Neural cell (in vitro differentiated cells): ENCODE measurements around the gene SAA2. TPM values are rescaled to one million over a fixed set of nuclear protein-coding genes. Genes with fewer than 3 reads are reported as not detected.

Experiments used
- H2AFZ ChIP-seq: fragments of 200-600, 300-800 bp; sonication (generic), shearing (Covaris generic); 2 replicates; pipeline ENCODE4 v1.6.0; 2014; ENCODE audit warnings: low read depth, mild to moderate bottlenecking, antibody characterized with exemption, low read length, moderate library complexity
- H3F3A ChIP-seq: fragments of 200-600 bp; shearing (Covaris generic); 2 replicates; pipeline ENCODE4 v1.6.1; 2016; ENCODE audit warnings: mild to moderate bottlenecking, moderate library complexity, mixed read lengths, antibody characterized with exemption, low read length; ENCODE audit not compliant: insufficient read depth, poor library complexity, severe bottlenecking
- H3K27ac ChIP-seq: fragments of 200-600, 300-800 bp; sonication (generic), shearing (Covaris generic); 2 replicates; pipeline ENCODE4 v1.5.1; 2014; ENCODE audit warnings: mild to moderate bottlenecking, low read length, moderate library complexity
- H3K27me3 ChIP-seq: fragments of 300-800, 200-600 bp; sonication (generic), shearing (Covaris generic); 2 replicates; pipeline ENCODE4 v1.6.0; 2014; ENCODE audit warnings: mild to moderate bottlenecking, low read depth, low read length, moderate library complexity; ENCODE audit not compliant: insufficient read depth
- H3K36me3 ChIP-seq: fragments of 300-800, 200-600 bp; sonication (generic), shearing (Covaris generic); 2 replicates; pipeline ENCODE4 v1.5.1; 2014; ENCODE audit warnings: mild to moderate bottlenecking, antibody characterized with exemption, low read length, moderate library complexity; ENCODE audit not compliant: insufficient read depth
- H3K4me2 ChIP-seq: fragments of 300-800, 200-600 bp; sonication (generic), shearing (Covaris generic); 2 replicates; pipeline ENCODE4 v1.6.0; 2014; ENCODE audit warnings: mild to moderate bottlenecking, low read length
- H3K4me3 ChIP-seq: fragments of 300-800, 200-600 bp; sonication (generic), shearing (Covaris generic); 2 replicates; pipeline ENCODE4 v1.5.1; 2014; ENCODE audit warnings: mild to moderate bottlenecking, low read length, moderate library complexity
- H3K79me2 ChIP-seq: fragments of 200-600 bp; shearing (Covaris generic); replicated peaks from 2 replicates; pipeline ENCODE4 v1.6.0; 2014; ENCODE audit warnings: mild to moderate bottlenecking, low read length, moderate library complexity; ENCODE audit not compliant: insufficient read depth
- H3K9ac ChIP-seq: fragments of 300-800, 200-600 bp; sonication (generic), shearing (Covaris generic); 2 replicates; pipeline ENCODE4 v1.6.1; 2016; ENCODE audit warnings: mild to moderate bottlenecking, low read length, mixed read lengths
- H3K9me2 ChIP-seq: fragments of 200-600 bp; shearing (Covaris generic); 2 replicates; pipeline ENCODE4 v1.6.1; 2016; ENCODE audit warnings: mild to moderate bottlenecking, low read length, mixed read lengths; ENCODE audit not compliant: insufficient read depth
- H3K9me3 ChIP-seq: fragments of 200-600, 300-800 bp; sonication (generic), shearing (Covaris generic); 2 replicates; pipeline ENCODE4 v1.6.1; 2016; ENCODE audit warnings: mild to moderate bottlenecking, mixed run types, low read length, moderate library complexity, mixed read lengths
- H4K20me1 ChIP-seq: fragments of 200-600 bp; shearing (Covaris generic); 2 replicates; pipeline ENCODE4 v1.6.1; 2016; ENCODE audit warnings: mild to moderate bottlenecking, mixed run types; ENCODE audit not compliant: insufficient read depth
- EP300 ChIP-seq: fragments of 450-650 bp; conservative IDR thresholded peaks from 2 replicates; pipeline ENCODE4 v1.6.1; 2014; ENCODE audit warnings: antibody characterized with exemption, mild to moderate bottlenecking, moderate library complexity; ENCODE audit not compliant: poor library complexity, severe bottlenecking
- EZH2 ChIP-seq: fragments of 200-600, 300-800 bp; shearing (Covaris generic), sonication (generic); IDR thresholded peaks from 2 replicates; pipeline ENCODE4 v1.6.1; 2014; ENCODE audit warnings: antibody characterized with exemption, low read length, borderline replicate concordance, mild to moderate bottlenecking; ENCODE audit not compliant: insufficient read depth, poor library complexity, severe bottlenecking
- MXI1 ChIP-seq: fragments of 450-650 bp; conservative IDR thresholded peaks from 2 replicates; pipeline ENCODE4 v1.6.1; 2014; ENCODE audit warnings: antibody characterized with exemption, mild to moderate bottlenecking; ENCODE audit not compliant: poor library complexity, severe bottlenecking
- POLR2AphosphoS5 ChIP-seq: IDR thresholded peaks from 2 replicates; pipeline ENCODE4 v1.6.1; 2012
- RAD21 ChIP-seq: fragments of 450-650 bp; conservative IDR thresholded peaks from 2 replicates; pipeline ENCODE4 v1.6.1; 2014; ENCODE audit warnings: antibody characterized with exemption, mild to moderate bottlenecking, moderate library complexity
- SMC3 ChIP-seq: fragments of 450-650 bp; conservative IDR thresholded peaks from 2 replicates; pipeline ENCODE4 v1.6.1; 2014; ENCODE audit warnings: antibody characterized with exemption, mild to moderate bottlenecking, moderate library complexity; ENCODE audit not compliant: poor library complexity
- TAF1 ChIP-seq: IDR thresholded peaks from 2 replicates; pipeline ENCODE4 v1.6.1; 2012; ENCODE audit warnings: low read depth
- polyA plus RNA-seq: library from polyadenylated mRNA; depleted of rRNA; stranded (reverse); fragments of >200 nt; gene quantifications from 2 replicates; pipeline ENCODE4 v1.2.3, GENCODE V29; 2014
- TF ChIP-seq, protein P1 (sequence below): IDR thresholded peaks from 2 replicates; pipeline ENCODE4 v1.6.1; 2012; ENCODE audit warnings: borderline replicate concordance
- TF ChIP-seq, protein P2 (sequence below): fragments of 450-650 bp; IDR thresholded peaks from 2 replicates; pipeline ENCODE4 v1.5.1; 2014; ENCODE audit warnings: antibody characterized with exemption, mild to moderate bottlenecking, moderate library complexity; ENCODE audit not compliant: poor library complexity, severe bottlenecking

The SAA2 gene
- polyA plus RNA-seq, 1 donor from 2014 or later, result not detected

DNA sequence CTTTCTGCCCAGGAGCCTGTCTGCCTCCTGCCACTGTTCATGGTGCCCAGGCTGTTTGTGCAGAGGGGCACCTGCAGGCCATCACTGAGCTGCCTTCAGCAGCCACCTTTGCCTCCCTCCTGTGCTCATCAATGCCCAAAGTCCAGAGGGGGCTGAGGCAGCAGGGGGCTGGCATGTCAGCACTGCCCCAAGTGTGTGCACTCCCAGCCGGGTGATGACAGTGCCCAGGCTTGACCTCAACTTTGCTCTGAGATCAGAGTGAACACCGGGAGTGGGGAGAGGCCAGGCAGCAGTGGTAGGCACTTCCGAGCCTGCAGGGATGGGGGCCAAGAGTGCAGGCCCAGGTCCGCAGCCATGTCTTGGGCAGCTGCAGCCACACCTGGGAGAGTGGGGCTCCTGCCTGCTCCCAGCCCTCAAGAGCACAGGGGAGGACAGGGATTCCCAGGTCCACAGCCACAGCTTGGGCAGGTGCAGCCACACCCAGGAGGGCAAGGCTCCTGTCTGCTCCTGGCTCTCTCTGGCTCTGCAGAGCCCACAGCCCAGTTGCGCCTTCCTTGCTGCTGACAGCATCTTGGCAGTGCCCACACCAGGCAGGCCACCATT lies 27.1 kb downstream of the SAA2 start:
- no peaks in the 10 kb centered on the region for H3K9me3 ChIP-seq
- H3K27ac ChIP-seq, result no peak overlapping the region
- TF ChIP-seq SMC3, result no peak
- no peak for TF ChIP-seq EP300
- TF ChIP-seq EZH2, result no peak
- no peak for TF ChIP-seq RAD21
- no peak for TF ChIP-seq POLR2AphosphoS5
- TF ChIP-seq, protein P1, sequence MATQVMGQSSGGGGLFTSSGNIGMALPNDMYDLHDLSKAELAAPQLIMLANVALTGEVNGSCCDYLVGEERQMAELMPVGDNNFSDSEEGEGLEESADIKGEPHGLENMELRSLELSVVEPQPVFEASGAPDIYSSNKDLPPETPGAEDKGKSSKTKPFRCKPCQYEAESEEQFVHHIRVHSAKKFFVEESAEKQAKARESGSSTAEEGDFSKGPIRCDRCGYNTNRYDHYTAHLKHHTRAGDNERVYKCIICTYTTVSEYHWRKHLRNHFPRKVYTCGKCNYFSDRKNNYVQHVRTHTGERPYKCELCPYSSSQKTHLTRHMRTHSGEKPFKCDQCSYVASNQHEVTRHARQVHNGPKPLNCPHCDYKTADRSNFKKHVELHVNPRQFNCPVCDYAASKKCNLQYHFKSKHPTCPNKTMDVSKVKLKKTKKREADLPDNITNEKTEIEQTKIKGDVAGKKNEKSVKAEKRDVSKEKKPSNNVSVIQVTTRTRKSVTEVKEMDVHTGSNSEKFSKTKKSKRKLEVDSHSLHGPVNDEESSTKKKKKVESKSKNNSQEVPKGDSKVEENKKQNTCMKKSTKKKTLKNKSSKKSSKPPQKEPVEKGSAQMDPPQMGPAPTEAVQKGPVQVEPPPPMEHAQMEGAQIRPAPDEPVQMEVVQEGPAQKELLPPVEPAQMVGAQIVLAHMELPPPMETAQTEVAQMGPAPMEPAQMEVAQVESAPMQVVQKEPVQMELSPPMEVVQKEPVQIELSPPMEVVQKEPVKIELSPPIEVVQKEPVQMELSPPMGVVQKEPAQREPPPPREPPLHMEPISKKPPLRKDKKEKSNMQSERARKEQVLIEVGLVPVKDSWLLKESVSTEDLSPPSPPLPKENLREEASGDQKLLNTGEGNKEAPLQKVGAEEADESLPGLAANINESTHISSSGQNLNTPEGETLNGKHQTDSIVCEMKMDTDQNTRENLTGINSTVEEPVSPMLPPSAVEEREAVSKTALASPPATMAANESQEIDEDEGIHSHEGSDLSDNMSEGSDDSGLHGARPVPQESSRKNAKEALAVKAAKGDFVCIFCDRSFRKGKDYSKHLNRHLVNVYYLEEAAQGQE, result no peak
- no peak for TF ChIP-seq MXI1
- TF ChIP-seq, protein P2, sequence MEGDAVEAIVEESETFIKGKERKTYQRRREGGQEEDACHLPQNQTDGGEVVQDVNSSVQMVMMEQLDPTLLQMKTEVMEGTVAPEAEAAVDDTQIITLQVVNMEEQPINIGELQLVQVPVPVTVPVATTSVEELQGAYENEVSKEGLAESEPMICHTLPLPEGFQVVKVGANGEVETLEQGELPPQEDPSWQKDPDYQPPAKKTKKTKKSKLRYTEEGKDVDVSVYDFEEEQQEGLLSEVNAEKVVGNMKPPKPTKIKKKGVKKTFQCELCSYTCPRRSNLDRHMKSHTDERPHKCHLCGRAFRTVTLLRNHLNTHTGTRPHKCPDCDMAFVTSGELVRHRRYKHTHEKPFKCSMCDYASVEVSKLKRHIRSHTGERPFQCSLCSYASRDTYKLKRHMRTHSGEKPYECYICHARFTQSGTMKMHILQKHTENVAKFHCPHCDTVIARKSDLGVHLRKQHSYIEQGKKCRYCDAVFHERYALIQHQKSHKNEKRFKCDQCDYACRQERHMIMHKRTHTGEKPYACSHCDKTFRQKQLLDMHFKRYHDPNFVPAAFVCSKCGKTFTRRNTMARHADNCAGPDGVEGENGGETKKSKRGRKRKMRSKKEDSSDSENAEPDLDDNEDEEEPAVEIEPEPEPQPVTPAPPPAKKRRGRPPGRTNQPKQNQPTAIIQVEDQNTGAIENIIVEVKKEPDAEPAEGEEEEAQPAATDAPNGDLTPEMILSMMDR, result no peak
- TF ChIP-seq TAF1, result no peak
- H4K20me1 ChIP-seq, result no peaks in the 10 kb centered on the region
- no peak overlapping the region for H3K4me3 ChIP-seq
- no peak overlapping the region for H2AFZ ChIP-seq
- no peak overlapping the region for H3K4me2 ChIP-seq
- H3K9ac ChIP-seq, result no peak overlapping the region
- H3K36me3 ChIP-seq, result no peaks in the 10 kb centered on the region
- H3F3A ChIP-seq, result no peaks in the 10 kb centered on the region
- no peaks in the 10 kb centered on the region for H3K9me2 ChIP-seq
- no peaks in the 10 kb centered on the region for H3K79me2 ChIP-seq
- no peaks in the 10 kb centered on the region for H3K27me3 ChIP-seq

GRCh38 chr11:18209058-18209457 lies 39.4 kb downstream of the SAA2 start:
- no peak overlapping the region for H3K9ac ChIP-seq
- H3K9me3 ChIP-seq, result no peaks in the 10 kb centered on the region
- TF ChIP-seq TAF1 (no peak), SMC3 (no peak), POLR2AphosphoS5 (no peak), RAD21 (no peak), MXI1 (no peak), EP300 (no peak), EZH2 (no peak)
- TF ChIP-seq, protein P2, result no peak
- TF ChIP-seq, protein P1, result no peak
- H3K4me3 ChIP-seq, result no peak overlapping the region
- no peaks in the 10 kb centered on the region for H3F3A ChIP-seq
- no peaks in the 10 kb centered on the region for H3K9me2 ChIP-seq
- H3K36me3 ChIP-seq, result no peaks in the 10 kb centered on the region
- H3K79me2 ChIP-seq, result no peaks in the 10 kb centered on the region
- H4K20me1 ChIP-seq, result no peaks in the 10 kb centered on the region
- no peak overlapping the region for H3K27ac ChIP-seq
- no peaks in the 10 kb centered on the region for H3K27me3 ChIP-seq
- no peak overlapping the region for H3K4me2 ChIP-seq
- no peak overlapping the region for H2AFZ ChIP-seq
